HG02678 (cell line): Measurements from ENCODE around the gene VSIG8.

ENCODE experiments used
- ATAC-seq: cut with Tn5 transposase; IDR thresholded peaks from one replicate; pipeline ENCODE4 v1.9.1; 2021; ENCODE audit warnings: mild to moderate bottlenecking, moderate library complexity; ENCODE audit not compliant: unreplicated experiment

Gene VSIG8

GRCh38 chr1:159884296-159884695 is 21.8 kb upstream of the VSIG8 start:
- no peak for ATAC-seq

DNA sequence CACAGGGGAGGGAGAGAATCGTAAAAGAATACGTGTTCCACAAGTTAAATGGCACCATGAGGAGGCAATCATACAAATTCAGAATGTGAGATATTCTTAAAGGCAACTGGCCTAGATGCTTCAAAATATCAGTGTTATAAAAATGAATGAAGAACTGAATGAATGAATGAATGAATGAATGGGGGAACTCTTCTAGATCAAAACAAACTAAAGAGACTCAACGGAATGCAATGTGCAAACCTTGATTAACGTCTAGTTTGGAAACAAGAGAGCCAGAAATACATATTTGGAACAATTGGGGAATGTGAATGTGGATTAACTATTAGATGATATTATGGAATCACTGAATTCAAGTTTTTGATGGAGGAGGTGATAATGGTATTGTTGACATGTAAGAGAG is 20.7 kb upstream of the VSIG8 start:
- no peak for ATAC-seq

- ATAC-seq, result no peak
Observed at GRCh38 chr1:159882527-159882862, 20.0 kb upstream of the VSIG8 start.

DNA sequence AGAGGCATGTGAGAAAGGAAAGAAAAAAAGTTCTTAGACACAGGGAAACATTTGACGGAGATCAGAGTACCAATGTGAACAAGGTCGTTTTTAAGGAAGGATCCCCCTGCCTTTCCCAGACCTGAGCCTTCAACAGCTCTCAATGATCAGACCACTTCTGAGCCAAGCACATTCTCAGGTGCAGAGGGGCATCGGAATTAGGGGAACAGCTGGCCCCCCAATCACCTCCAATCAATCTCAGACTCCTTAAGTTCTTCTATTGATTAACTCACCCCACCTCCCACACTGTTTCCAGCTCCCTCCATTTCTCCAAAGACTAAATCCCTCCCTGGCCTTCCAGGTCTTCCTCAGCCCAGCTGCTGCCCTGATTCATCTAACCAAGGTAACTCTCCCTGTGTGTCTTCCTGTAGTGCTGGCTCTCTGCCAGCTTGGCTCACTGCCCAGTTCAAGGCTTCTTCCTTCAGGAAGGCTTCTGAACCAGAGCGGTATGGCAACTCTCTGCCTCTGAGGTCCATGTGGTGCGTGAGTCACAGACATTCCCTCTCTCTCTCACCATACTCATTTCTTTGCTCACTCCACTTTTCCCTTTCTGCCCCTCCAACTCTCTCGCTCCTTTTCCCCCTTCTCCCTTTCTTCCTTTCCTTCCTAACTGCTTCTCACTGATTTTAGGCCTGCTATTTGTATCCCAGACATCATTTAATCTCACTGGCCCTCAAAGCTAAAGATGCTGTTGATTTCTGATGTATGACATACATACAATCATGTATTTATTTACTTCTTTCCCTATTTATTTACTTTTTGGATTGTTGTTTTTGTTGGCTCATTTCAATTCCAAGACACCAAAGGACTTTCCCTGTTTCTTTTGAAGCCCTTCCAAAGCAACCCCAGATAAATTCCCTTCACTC is 19.4 kb upstream of the VSIG8 start:
- no peak for ATAC-seq

- no peak for ATAC-seq
Observed at GRCh38 chr1:159880430-159880829, 18.0 kb upstream of the VSIG8 start.

GRCh38 chr1:159879977-159880376 is 17.5 kb upstream of the VSIG8 start:
- no peak for ATAC-seq

- no peak for ATAC-seq
Observed at GRCh38 chr1:159879136-159879535, 16.7 kb upstream of the VSIG8 start.

GRCh38 chr1:159877695-159878444 is 15.4 kb upstream of the VSIG8 start:
- no peak for ATAC-seq

- ATAC-seq, result no peak
Observed at GRCh38 chr1:159873530-159874143, 11.2 kb upstream of the VSIG8 start.

- no peak for ATAC-seq
Observed at GRCh38 chr1:159872891-159873290, 10.4 kb upstream of the VSIG8 start.

DNA sequence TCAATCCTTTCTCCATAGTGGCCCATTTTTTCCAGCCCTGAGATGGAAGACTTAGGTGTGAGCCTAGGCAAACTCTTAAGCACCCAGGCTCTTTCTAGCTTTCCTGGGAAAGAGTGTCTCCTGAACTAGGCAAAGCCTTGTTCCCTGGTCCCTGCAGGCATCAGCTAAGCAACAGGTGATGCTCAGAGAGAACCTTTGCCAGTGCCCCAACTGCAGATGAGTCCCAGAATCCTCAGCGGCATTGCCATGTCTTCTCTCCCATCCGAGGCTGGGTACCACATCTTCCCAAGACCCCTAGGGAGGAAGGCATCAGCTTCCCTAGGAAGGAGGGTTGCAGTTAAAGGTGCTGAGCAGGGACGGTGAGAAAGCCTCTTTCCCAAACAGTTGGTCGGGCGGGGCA is 8.2 kb upstream of the VSIG8 start:
- ATAC-seq, result no peak

DNA sequence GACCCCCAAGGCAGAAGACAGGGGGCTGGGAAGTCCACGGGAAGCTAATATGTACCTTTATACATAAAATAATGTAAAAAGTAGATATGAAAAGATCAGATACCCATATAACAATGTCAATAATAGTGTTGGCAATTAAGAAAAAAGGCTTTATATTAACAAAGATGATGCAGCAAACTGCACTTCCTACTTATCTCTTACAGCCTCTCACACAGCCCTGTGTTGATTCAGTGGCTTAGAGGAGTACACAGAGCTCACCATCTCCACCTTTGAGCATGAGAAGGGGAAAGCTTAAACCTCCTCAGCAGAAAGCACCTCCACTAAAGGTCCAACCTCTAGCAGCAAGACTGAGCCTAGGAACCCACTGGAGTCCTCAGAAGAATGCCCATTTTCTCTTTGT is 7.2 kb upstream of the VSIG8 start:
- no peak for ATAC-seq

- ATAC-seq, result peak; percentile 58
Observed at GRCh38 chr1:159869173-159869572, 6.7 kb upstream of the VSIG8 start.

DNA sequence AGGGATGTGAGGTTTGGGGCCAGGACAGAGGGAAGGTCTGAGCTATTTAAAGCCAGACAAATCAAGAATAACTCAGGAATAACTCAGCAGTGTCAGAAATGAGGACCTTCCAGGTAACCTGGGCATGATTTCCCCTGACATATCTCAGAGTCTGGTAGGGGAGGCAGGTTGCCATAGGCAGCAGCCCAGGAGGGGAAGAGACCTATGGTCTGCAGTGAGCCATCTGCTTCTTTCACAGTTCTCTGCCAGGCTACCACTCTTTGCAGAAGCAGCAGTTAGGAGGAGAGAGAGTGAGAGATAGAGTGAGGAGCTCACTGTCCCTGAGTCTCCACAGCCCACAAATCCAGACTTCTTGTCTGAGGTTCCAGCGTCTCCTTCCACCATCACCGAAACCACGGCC is 6.3 kb upstream of the VSIG8 start:
- ATAC-seq, result no peak

GRCh38 chr1:159867664-159868026 is 5.2 kb upstream of the VSIG8 start:
- no peak for ATAC-seq

- no peak for ATAC-seq
Observed at GRCh38 chr1:159866905-159867663, 4.6 kb upstream of the VSIG8 start.

- ATAC-seq, result no peak
Observed at GRCh38 chr1:159866066-159866465, 3.6 kb upstream of the VSIG8 start.

DNA sequence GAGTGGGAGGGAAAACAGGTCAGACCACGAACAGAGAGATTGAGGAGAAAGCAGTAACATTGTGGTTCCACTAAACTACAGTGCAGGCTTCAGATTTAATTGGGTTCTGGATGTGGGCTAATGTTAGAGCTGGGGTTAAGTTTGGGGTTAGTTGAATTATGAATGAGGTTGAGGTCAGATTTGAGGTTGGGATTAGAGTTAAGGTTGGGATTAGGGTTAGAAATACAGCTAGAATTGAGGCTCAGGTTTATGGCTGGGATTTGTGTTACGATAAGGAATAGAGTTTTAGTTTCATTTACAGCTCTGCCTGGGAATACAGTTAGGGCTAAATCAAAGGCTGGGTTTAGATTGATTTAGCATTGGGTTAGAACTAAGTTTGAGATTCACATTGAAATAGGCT is 1.8 kb upstream of the VSIG8 start:
- ATAC-seq, result no peak

DNA sequence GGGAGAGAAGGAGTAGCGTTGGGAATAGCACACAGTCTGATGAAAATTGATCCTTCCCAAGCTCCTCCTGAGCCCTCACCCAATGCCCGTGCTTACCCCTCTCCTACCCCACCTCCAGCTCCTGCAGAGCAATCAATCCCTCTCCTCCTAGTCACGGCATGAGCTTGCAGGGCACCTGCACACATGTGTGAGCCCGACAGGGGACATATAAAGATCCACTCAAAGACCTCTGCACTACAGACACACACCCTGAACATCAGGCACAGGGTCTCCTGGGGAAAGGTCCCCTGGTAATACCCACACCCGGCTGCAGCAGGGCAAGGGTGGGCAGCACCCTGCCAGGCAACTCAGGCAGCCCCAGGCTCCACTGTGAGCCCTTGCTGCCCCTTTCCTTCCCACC is 426 bp downstream of the VSIG8 start:
- ATAC-seq, result no peak

GRCh38 chr1:159861218-159861617 is 1.2 kb downstream of the VSIG8 start:
- no peak for ATAC-seq

DNA sequence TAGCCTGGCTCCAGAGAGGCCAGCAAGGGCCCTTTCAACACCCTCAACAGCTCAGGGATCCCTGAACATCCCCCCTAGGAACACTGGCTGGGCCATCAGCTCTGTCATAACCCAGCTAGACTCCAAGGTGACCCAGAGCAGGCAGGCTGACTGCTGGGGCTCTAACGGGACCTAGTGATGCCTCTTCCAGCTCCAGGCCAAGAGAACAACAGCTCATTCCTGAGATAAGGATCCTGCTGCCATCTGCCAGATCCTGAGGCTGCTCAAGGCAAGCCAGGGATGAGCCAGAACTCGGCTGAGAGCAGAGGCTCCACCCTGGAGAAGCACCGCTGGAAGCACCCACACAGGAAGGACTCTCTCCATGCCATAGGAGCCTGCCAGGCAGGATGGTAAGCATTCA is 2.0 kb downstream of the VSIG8 start:
- ATAC-seq, result no peak
